GM21737 (cell line): ENCODE measurements around the gene NLK.
"Not testable (repeated sequence)": the region's sequence is repeated elsewhere in the genome, so short reads cannot be mapped to it uniquely, and the experiment has no call there.

ENCODE experiments used
- ATAC-seq: cut with Tn5 transposase; IDR thresholded peaks from one replicate; pipeline ENCODE4 v1.9.1; 2021; ENCODE audit warnings: mild to moderate bottlenecking, moderate library complexity; ENCODE audit not compliant: unreplicated experiment

NLK gene

DNA sequence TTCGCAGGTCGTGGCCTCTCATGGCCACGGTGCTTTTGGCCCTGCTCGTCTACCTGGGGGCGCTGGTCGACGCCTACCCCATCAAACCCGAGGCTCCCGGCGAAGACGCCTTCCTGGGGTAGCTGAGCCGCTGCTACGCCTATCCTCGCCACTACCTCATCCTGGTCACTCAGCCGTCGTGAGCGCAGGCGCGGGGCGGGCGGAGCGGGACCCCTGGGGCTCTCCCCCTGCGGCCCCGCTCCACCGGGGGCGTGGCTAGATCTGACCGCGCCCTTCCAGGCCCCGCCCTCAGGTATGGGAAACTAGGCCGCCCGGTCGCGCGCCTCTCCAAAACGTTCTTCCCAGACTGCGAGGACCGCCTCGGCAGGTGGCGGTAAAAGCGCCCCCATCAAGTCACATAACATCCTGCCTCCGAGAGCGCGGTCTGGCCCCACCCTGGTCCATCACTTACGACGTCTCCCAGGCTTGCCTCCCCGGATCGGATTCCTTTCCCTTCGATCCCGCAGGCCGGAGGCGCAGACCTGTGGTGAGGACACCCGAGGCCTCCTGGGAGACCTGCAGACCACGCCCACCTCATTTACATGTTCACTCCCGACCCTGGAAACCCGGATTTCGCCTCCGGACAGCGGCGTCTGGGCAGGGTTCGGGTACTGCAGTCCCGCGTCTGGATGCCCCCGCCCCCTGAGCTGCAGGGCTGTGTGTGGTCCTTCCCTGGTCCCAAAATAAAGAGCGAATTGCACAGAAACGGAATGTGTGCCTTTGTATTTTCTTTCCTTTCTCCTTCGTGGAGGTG lies 185.0 kb downstream of the NLK start:
- ATAC-seq = no peak

DNA sequence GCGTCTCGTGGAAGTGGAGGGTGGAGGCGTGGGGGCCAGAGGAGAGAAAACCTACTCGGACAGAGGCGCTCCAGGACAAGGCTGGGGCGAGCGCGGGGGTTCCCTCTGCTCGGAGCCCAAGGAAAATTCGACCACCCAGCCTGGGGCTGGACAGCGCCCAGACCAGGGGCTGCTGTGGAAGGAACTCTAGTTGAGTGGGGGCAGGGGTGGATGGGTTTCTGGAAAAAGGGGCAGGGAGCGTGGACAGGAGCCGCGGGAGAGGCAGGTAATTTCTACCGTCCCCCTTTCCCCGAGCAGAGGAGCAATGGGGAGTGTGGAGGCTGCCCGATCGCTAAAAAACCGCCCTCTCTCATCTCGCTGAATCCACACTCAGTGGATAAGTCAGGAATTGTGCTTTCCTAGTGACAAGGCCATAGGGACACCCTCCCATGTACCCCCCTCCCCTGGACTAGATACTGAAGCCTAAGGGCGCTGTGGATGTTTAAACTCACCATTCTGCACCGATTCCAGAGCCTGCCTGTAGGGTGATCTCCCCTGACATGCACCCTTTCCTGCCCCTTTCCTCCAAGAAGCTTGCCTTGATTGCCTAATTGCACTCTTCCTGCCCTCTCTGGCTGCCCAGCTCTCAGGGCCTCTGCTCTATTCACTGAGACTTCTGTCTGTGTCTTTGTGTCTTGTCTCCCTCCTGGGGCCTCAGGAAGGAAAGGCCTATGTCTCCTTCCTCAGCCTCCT lies 185.8 kb downstream of the NLK start:
- ATAC-seq = no peak

DNA sequence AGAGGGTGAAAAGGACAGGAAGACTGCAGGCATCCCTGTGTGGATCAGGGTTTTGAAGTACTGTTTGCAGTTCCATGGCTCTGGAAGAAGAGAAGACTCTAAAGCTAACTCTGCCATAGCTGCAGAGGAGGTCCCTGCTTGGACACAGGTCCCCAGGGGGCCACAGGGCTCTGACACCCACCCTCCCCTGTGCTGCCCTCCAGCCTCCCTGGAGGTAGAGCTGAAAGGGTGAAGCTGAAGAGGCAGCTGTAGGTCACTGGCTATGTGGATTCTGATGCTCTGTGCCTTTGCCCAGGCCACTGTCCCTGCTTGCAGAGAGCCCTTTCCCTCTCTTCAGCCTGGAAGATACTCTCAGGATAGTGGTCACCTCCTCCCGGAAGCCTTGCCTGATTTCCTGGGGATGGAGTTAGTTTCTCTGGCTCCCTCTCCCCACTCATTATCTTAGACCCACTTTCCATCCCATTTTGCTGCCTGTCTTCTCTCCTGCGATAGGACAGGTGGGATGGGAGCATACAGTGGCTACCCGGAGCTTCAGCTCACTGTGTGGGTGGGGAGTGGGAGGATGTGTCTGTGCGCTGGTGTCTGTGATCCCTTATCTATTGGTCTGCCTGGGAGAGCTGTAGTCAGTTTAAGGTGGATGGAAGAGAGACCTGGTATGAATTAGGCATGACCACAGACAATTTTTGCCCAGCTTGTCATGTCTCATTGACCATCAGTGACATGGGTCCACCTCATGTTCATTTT lies 186.7 kb downstream of the NLK start:
- no peak for ATAC-seq

DNA sequence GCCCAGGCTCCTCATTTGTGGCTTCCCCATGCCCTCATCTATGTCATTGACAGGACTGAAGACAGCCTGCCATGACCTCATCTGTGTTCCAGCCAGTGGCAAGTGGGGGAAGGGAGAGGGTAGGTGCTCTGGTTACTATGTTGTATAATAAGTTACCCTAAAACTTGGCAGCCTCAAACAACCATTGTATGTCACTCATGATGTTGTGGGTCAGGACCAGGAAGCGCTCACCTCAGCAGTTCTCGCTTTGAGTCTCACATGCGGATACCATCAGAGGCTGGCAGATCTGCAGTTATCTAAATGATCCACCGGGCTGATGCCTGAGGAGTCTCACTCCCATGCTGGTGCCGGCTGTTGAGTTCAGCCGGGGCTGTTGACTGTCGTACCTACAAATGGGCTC lies 187.5 kb downstream of the NLK start:
- no peak for ATAC-seq

DNA sequence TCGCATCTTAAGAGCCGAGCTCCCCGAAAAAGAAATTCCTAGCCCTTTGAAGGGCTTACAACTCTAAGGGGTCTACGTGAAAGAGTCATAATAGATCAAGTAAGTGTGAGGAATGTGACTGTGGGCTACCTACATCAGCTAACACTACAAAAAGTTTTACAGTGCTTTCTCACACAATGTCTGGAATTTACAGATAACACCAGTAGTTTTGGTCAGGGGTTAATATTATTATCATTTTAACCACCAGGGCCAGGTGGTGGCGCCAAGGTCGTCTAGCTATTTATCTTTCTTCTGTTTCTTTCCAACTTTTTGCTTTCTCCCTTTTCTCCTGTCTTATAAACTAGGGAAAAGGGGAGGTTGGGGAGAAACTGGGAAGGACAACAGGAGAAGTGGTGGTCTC lies 188.1 kb downstream of the NLK start:
- not testable (repeated sequence) for ATAC-seq

DNA sequence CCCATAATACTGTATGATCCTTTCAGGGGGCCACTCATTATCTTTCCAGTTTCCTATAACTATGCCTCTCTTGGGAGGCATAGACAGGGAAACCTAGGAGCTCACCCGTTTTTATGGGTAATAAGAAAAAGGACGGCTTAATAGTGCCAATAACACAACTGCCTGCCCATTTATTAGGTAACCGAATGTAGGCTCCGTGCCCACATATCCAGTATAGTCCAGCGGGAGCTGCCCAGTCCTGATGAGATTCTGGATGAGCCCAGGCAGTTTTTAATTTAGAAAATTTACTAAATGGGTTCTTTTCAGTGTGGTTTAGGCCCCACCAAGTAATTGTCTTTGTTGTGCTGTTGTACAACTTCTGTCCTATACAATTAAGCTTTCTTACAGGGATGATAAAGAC lies 189.1 kb downstream of the NLK start:
- ATAC-seq = not testable (repeated sequence)

DNA sequence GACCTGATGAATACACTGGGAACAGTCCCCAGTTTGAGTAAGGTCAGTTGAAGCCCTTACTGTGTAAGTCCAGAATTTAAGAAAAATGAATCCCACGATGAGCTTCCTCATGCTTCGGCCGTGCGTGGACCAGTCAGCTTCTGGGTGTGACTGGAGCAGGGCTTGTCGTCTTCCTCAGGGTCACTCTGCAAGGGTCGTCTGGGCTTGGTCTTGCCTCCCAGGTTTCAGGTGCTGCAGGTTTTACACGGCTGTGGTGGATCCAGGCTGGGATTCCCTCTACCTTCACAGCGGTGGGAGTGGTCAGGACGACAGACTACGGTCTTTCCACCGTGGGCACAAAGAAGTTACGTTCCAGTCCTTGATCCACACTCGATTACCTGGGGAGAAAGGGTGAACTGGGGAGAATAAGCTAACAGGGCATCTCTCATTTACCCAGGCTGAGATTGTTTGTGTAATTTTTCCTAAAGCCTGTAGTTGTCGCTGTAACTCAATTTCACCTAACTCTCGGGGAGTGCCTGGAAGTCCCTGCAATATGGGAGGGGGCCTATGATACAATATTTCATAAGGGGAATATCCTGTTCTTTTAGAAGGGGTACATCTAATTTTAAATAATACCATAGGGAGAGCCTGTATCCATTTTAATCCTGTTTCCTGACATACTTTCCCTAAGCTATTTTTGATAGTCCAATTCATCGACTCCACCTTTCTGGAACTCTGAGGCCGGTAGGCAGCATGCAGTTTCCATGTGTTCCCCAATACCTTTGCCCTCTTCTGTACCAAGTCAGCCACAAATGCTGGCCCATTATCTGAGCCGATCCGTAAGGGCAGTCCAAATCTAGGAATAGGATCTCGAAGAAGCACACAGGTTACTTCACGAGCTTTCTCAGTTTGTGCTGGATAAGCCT lies 190.7 kb downstream of the NLK start:
- not testable (repeated sequence) for ATAC-seq

DNA sequence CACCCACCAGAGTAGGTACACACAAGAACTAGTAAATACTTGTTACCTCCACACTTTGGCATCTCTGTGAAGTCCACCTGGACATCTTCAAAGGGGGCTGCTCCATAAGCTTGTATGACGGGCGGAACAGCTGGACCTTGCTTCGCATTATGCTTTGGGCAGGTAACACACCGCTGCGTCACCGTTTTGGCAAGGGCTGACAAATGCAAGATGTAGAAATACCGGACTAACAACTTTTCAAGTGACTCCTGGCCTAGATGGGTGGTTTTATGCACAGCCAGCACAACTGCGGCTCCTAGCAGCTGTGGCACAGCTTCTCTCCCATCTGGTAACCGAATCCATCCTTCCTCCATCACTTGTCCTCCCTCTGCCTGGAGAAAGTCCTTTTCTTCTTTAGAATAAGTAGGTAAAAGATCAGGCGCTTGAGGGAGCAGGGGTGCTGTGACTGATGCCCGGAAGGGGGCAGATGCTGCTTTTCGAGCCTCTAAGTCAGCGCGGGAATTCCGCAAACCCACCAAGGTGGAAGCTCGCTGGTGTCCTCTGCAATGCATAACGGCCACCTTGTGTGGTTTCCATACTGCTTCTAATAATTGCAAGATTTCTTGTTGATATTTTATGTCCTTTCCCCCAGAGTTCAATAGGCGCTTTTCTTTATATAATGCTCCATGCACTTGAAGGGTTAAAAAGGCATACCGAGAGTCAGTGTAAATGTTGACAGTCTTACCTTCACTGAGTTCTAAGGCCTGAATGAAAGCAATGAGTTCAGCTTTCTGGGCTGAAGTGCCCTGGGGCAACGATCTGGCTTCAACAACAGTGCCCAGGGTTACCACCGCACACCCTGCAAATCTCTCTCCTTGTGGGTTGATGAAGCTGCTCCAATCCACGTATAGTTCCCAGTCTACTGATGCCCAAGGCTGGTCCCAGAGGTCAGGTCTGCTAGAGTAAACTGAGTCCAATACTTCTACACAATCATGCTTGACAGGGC lies 191.7 kb downstream of the NLK start:
- not testable (repeated sequence) for ATAC-seq

DNA sequence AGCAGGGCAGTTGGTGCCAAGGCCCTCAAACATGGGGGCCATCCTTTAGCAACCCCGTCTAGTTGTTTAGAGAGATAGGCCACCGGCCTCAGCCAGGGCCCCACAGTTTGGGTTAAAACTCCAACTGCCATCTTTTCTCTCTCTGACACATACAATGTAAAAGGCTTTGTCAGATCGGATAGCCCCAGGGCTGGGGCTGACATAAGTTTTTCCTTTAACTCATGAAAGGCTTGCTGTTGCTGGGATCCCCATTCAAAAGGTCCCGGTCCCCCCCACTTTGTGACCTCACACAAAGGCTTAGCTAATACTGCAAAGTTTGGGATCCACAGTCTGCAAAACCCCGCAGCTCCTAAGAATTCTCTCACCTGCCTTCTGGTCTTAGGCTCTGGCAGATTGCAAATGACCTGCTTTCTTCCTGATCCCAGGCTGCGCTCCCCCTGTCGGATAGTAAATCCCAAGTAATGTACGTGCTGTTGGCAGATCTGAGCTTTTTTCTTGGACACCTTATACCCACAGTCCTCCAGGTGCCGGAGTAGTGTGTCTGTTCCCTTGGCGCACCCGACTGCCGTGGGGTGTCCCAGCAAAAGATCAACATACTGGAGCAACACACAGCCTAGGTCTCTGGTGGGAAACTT lies 192.7 kb downstream of the NLK start:
- ATAC-seq = not testable (repeated sequence)

DNA sequence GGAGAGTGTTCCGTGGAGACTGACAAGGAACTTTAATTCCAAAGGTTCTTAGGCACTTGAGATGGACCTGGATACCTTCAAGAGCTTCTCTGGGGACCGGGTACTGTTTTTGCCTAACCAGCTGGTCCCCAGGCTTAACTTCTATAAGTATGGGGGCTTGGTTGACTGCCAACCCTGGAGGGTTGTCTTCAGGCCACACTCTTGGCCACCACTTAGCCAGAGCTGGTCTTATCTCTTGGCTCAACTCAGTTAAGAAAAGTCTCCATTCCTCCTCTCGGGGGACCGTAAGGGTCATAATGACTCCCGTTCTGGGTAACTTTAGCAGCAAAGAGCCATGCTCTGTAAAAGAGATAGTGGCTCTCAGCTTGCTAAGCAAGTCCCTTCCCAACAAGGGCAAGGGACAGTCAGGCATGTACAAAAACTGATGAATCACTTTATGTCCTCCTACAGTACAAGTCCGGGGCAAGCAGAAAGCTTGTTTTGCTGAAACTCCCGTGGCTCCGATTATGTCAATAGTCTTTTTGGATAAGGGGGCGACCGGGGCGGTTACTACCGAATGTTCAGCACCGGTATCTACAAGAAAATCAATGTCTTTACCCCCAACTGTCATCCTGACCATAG lies 193.7 kb downstream of the NLK start:
- ATAC-seq = not testable (repeated sequence)

DNA sequence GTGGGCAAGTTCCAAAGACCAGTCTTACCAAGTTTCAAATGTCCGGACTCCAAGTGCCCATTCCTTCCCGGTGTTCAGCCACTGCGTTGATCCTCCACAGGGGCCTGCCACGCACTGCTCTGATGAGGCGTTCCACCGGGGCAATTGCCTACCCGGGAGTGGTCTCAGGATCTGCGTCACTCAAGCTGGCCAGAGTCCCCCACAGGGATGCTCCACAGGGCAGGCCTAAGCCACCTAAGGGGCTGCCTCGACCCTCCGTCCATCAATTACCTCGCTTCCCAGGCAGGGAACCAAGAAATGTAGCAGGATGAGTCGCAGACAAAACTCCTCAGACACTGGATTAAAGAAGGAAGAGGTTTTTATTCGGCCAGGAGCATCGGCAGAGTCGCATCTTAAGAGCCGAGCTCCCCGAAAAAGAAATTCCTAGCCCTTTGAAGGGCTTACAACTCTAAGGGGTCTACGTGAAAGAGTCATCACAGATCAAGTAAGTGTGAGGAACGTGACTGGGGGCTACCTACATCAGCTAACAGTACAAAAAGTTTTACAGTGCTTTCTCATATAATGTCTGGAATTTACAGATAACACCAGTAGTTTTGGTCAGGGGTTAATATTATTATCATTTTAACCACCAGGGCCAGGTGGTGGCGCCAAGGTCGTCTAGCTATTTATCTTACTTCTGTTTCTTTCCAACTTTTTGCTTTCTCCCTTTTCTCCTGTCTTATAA lies 196.2 kb downstream of the NLK start:
- not testable (repeated sequence) for ATAC-seq

DNA sequence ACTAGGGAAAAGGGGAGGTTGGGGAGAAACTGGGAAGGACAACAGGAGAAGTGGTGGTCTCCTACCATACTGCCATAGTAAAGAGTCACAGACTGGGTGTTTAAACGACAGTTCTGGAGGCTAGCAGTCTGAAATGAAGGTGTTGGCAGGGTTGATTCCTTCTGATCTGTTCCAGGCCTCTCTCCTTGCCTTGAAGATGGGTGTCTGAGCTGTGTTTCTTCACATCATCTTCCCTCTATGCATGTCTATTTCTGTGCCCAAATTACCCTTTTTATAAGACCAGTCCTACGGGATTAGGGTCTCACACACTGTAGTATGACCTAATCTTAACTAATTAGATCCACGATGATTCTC lies 196.8 kb downstream of the NLK start:
- ATAC-seq = no peak

DNA sequence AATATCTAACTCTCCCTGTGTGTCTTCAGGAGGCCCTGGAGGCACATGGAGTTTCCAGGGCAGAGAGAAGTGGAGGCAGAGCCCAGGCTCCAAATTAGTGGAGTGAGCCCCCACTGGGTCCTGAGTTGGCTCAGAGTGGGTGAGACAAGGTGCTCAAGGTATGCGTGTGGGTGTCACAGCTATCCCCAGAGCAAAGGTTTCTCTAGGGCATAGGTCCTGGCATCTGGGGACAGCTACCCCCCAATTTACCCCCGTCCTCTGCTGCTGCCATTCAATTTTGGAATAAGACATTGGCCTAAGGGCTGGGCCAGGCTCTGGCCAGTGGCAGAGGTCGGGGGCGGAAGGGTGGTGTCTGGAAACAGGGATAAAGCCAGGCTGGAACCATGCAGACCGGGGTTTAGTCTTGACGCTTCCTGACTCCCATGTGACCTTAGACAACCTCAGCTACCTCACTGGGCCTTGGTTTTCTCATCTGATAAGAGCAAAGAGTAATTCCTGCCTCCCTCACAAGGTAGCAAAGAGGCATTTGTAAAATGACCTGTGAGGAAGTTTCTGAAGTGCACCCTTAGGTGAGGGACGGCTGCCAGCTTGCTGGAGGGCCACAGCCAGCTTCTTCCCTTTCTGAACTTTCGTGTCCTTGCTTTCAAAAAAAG lies 198.3 kb downstream of the NLK start:
- ATAC-seq = no peak

DNA sequence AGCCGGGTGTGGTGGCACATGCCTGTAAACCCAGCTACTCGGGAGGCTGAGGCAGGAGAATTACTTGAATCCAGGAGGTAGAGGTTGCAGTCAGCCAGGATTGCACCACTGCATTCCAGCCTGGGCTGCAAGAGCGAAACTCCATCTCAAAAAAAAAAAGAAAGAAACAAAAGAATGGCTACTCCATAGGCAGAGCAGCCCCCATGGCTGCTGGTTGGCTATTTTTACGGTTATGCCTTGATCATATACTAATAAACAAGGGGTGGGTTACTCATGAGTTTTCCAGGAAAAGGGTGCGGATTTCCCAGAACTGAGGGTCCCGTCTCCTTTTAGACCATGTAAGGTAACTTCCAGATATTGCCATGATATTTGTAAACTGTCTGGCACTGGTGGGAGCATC lies 200.3 kb downstream of the NLK start:
- ATAC-seq = no peak

DNA sequence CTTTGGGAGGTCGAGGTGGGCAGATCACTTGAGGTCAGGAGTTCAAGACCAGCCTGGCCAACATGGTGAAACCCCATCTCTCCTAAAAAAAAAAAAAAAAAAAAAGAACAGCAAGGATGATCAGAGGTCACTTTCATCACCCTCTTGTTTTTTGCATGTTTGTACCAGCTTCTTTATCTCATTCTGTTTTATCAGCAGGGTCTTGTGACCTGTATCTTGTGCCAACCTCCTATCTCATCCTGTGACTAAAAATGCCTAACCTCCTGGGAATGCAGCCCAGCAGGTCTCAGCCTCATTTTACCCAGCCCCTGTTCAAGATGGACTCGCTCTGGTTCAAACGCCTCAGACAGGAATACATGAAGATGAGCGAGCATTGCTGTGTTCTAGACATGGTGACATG lies 200.8 kb downstream of the NLK start:
- not testable (repeated sequence) for ATAC-seq

DNA sequence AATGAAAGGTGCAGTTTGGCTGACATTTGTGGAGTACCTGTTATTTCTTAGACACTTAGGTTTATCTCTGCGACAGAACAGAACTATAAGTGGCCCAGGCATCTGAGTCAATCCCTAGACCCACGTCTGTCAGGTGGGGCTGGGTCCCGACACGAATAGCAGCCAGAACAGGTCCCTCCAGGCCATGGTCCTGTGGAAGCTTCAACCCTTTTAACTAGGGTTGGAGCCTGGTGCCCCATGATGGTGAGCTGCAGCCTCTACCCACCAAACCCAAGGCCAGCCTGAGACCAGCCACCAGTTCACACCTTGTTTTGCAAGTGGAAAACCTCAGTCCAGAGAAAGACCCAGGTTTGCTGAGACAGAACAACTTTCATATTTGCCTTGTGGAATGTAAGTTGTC lies 202.0 kb downstream of the NLK start:
- no peak for ATAC-seq
